Osteoblast (primary cell): ENCODE results near the gene SMS. TPM values are rescaled to one million over a fixed set of nuclear protein-coding genes. Genes with fewer than 3 reads are reported as not detected.

Experiments
- DNase-seq: peaks from one replicate; pipeline ENCODE4 v3.0.0; 2011; ENCODE audit warnings: low spot score, mixed read lengths; ENCODE audit not compliant: insufficient read length; ENCODE audit errors: missing footprints
- H2AFZ ChIP-seq: 2 replicates; pipeline ENCODE4 v1.6.0; 2011; ENCODE audit warnings: mild to moderate bottlenecking, low read length
- H3K27ac ChIP-seq: 2 replicates; pipeline ENCODE4 v1.5.1; 2011; ENCODE audit warnings: mild to moderate bottlenecking, low read depth, low read length, moderate library complexity
- H3K27me3 ChIP-seq: 2 replicates; pipeline ENCODE4 v1.6.0; 2012; ENCODE audit warnings: mild to moderate bottlenecking, control low read depth, inconsistent platforms, low read length, moderate library complexity; ENCODE audit not compliant: insufficient read depth
- H3K36me3 ChIP-seq: 2 replicates; pipeline ENCODE4 v1.5.1; 2011; ENCODE audit warnings: mild to moderate bottlenecking, low read length, control low read depth, moderate library complexity; ENCODE audit not compliant: insufficient read depth
- H3K4me1 ChIP-seq: 2 replicates; pipeline ENCODE4 v1.5.1; 2011; ENCODE audit warnings: mild to moderate bottlenecking, low read length, control low read depth, moderate library complexity; ENCODE audit not compliant: insufficient read depth
- H3K4me2 ChIP-seq: 2 replicates; pipeline ENCODE4 v1.6.0; 2011; ENCODE audit warnings: mild to moderate bottlenecking, low read length; ENCODE audit not compliant: insufficient read depth
- H3K4me3 ChIP-seq: fragments of 200-600 bp; sonication (generic); 3 replicates; pipeline ENCODE4 v1.5.1; 2012; ENCODE audit warnings: mild to moderate bottlenecking, low read length, inconsistent platforms; ENCODE audit not compliant: insufficient read depth
- H3K79me2 ChIP-seq: 2 replicates; pipeline ENCODE4 v1.6.0; 2012; ENCODE audit warnings: mild to moderate bottlenecking, low read length, control low read depth, inconsistent platforms; ENCODE audit not compliant: insufficient read depth
- H3K9me3 ChIP-seq: 2 replicates; pipeline ENCODE4 v1.5.1; 2011; ENCODE audit warnings: low read depth, low read length, control low read depth
- H4K20me1 ChIP-seq: 2 replicates; pipeline ENCODE4 v1.6.0; 2012; ENCODE audit warnings: mild to moderate bottlenecking, low read length, control low read depth; ENCODE audit not compliant: insufficient read depth
- total RNA-seq: library from RNA; depleted of rRNA; stranded (reverse); fragments of >200 nt; gene quantifications from 2 replicates; pipeline ENCODE4 v1.2.3, GENCODE V29; 2012
- TF ChIP-seq, protein P1 (sequence below): IDR thresholded peaks from 2 replicates; pipeline ENCODE4 v1.5.1; 2011; ENCODE audit warnings: mild to moderate bottlenecking, low read depth, low read length, moderate library complexity; ENCODE audit errors: extremely low read depth

SMS gene
- total RNA-seq, 1 donor = 76.0 TPM

DNA sequence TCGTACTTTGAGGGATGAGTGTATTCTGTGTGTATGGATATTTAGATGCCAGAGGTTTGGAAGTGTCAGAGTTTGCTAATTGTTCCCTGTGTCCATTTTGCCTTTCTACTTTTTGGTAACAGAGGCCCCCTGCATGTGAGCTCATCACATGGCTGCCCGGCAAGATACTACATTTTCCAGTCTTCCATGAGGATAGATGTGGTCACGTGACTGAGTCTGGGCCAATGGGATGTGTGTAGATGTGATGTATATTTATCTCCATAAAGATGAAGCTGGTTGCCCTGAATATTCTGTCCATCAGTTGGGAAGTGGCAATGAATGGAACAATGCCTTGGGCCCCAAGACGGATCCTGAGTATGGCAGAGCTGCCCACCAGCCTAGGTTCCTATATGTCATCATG, 29.0 kb upstream of the SMS start:
- H3K36me3 ChIP-seq = no peaks in the 10 kb centered on the region
- no peak for DNase-seq
- no peak overlapping the region for H3K4me2 ChIP-seq
- peaks cover 5% of the 10 kb centered on the region for H3K4me1 ChIP-seq
- no peak overlapping the region for H2AFZ ChIP-seq
- H3K27ac ChIP-seq = no peak overlapping the region
- H3K27me3 ChIP-seq = no peaks in the 10 kb centered on the region
- H3K9me3 ChIP-seq = no peaks in the 10 kb centered on the region
- no peak overlapping the region for H3K4me3 ChIP-seq
- no peaks in the 10 kb centered on the region for H3K79me2 ChIP-seq
- TF ChIP-seq, protein P1, sequence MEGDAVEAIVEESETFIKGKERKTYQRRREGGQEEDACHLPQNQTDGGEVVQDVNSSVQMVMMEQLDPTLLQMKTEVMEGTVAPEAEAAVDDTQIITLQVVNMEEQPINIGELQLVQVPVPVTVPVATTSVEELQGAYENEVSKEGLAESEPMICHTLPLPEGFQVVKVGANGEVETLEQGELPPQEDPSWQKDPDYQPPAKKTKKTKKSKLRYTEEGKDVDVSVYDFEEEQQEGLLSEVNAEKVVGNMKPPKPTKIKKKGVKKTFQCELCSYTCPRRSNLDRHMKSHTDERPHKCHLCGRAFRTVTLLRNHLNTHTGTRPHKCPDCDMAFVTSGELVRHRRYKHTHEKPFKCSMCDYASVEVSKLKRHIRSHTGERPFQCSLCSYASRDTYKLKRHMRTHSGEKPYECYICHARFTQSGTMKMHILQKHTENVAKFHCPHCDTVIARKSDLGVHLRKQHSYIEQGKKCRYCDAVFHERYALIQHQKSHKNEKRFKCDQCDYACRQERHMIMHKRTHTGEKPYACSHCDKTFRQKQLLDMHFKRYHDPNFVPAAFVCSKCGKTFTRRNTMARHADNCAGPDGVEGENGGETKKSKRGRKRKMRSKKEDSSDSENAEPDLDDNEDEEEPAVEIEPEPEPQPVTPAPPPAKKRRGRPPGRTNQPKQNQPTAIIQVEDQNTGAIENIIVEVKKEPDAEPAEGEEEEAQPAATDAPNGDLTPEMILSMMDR = no peak
- no peaks in the 10 kb centered on the region for H4K20me1 ChIP-seq

DNA sequence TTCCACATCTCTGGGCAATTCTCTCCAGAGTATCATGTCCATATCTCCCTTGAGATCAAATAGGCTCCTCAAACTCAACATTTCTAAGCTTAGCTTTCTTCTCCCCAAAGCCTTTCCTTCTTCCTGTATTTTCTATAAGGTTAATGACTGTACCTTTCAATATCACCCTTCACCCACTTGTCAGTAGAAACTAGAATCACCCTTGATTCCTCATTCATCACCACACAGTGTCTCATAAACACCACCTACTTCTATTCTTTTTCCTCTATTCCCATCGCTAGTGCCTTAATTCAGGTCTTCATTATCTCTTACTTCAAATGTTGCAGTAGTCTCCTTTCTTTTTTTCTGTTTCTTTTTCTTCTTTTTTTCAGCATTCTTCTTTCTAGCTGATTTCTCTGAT, 28.3 kb upstream of the SMS start:
- H2AFZ ChIP-seq = no peak overlapping the region
- H3K4me1 ChIP-seq = peaks cover 5% of the 10 kb centered on the region
- no peaks in the 10 kb centered on the region for H3K9me3 ChIP-seq
- no peaks in the 10 kb centered on the region for H4K20me1 ChIP-seq
- H3K27me3 ChIP-seq = no peaks in the 10 kb centered on the region
- H3K4me3 ChIP-seq = no peak overlapping the region
- H3K27ac ChIP-seq = no peak overlapping the region
- TF ChIP-seq, protein P1 = no peak
- H3K79me2 ChIP-seq = no peaks in the 10 kb centered on the region
- no peak for DNase-seq
- no peaks in the 10 kb centered on the region for H3K36me3 ChIP-seq
- H3K4me2 ChIP-seq = no peak overlapping the region

DNA sequence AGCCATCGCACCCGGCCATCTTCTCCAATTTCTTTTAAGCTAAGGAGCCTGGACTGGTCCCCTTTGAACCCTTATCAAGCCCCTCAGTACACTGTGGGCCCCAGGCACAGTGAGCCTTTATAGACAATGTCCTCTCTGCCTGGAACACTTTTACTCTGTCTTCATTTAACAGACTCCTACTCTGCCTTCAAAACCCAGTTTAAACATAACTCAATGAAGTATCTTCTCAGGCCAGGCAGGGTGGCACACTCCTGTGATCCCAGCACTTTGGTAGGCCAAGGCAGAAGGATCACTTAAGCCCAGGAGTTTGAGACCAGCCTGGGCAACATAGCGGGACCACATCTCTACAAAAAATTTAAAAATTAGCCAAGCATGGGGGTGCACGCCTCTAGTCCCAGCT, 27.5 kb upstream of the SMS start:
- Histone ChIP-seq H3K4me3 (no peak overlapping the region), H3K9me3 (no peaks in the 10 kb centered on the region), H2AFZ (no peak overlapping the region), H3K4me2 (no peak overlapping the region), H3K27ac (no peak overlapping the region), H3K4me1 (peaks cover 5% of the 10 kb centered on the region), H4K20me1 (no peaks in the 10 kb centered on the region), H3K79me2 (no peaks in the 10 kb centered on the region), H3K27me3 (no peaks in the 10 kb centered on the region), H3K36me3 (no peaks in the 10 kb centered on the region)
- TF ChIP-seq, protein P1 = no peak
- no peak for DNase-seq

DNA sequence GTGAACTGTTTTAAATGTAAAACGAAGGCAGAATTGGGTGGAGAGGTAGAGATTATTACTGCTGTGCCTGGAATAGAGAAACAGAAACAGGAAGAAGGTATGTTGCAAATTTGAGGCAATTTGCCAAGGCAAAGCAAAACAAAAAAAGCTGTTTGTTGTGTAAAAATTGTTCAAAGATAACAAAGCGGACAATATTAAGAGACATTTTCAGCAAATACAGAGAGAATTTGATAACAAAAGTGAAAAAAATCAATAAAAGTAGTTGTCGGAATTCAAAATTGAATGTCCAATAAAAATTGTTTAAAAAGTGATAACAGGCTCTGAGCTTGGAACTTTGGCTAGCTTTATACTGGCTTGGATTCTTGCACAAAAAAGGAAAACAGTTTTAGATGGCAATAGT, 14.4 kb upstream of the SMS start:
- H3K4me3 ChIP-seq = no peak overlapping the region
- H3K4me1 ChIP-seq = peaks cover 12% of the 10 kb centered on the region
- H3K27me3 ChIP-seq = no peaks in the 10 kb centered on the region
- peak overlapping the region; percentile 25 for H3K4me2 ChIP-seq
- no peak overlapping the region for H2AFZ ChIP-seq
- H3K9me3 ChIP-seq = no peaks in the 10 kb centered on the region
- H3K27ac ChIP-seq = peak overlapping the region; percentile 80
- TF ChIP-seq, protein P1 = no peak
- H4K20me1 ChIP-seq = no peaks in the 10 kb centered on the region
- no peaks in the 10 kb centered on the region for H3K36me3 ChIP-seq
- H3K79me2 ChIP-seq = no peaks in the 10 kb centered on the region
- no peak for DNase-seq
